Left ventricle myocardium inferior (tissue), 1 donor: ENCODE results near the gene STK32A. TPM values are rescaled to one million over a fixed set of nuclear protein-coding genes. Genes with fewer than 3 reads are reported as not detected.

Source experiments
- DNase-seq: peaks from one replicate; pipeline ENCODE4 v3.0.0-alpha.2; 2020
- H3K27ac ChIP-seq: fragments of 200-600 bp; replicated peaks from 2 replicates; pipeline ENCODE4 v1.8.0; 2021
- H3K27me3 ChIP-seq: fragments of 200-600 bp; 2 replicates; pipeline ENCODE4 v1.8.0; 2021; ENCODE audit warnings: low read depth
- H3K36me3 ChIP-seq: fragments of 200-600 bp; 2 replicates; pipeline ENCODE4 v1.8.0; 2021
- H3K4me1 ChIP-seq: fragments of 200-600 bp; 2 replicates; pipeline ENCODE4 v1.8.0; 2021
- H3K4me3 ChIP-seq: fragments of 200-600 bp; 2 replicates; pipeline ENCODE4 v1.8.0; 2021; ENCODE audit warnings: mild to moderate bottlenecking, moderate library complexity
- H3K9me3 ChIP-seq: fragments of 200-600 bp; replicated peaks from 2 replicates; pipeline ENCODE4 v1.8.0; 2021
- CTCF ChIP-seq: fragments of 200-600 bp; IDR thresholded peaks from 2 replicates; pipeline ENCODE4 v1.8.0; 2021; ENCODE audit warnings: antibody characterized with exemption, mild to moderate bottlenecking, borderline replicate concordance
- intact Hi-C: fragments of 100-400 bp; cut with micrococcal nuclease; formaldehyde crosslinking; loops from one replicate; pipeline ENCODE4 v1.11.0; 2022
- total RNA-seq: library from RNA; stranded (reverse); fragmentation: NEBNext Ultra II Directional; extraction: Animal tissue kit (Norgen Biotek cat#: 25700); gene quantifications from one replicate; pipeline ENCODE4 v1.2.1, GENCODE V29; 2021
- donor health status: DM: no; HTN: yes; CAD: no; lungs with severe emphysema.

The STK32A gene
- total RNA-seq, 1 donor from 2014 or later: 0.80 TPM

GRCh38 chr5:147193123-147193522, 41.7 kb upstream of the STK32A start:
- Histone ChIP-seq H3K9me3 (no peaks in the 10 kb centered on the region), H3K4me3 (no peak overlapping the region), H3K4me1 (no peaks in the 10 kb centered on the region), H3K36me3 (no peaks in the 10 kb centered on the region), H3K27me3 (peaks cover 28% of the 10 kb centered on the region), H3K27ac (no peak overlapping the region)
- no peak for TF ChIP-seq CTCF
- intact Hi-C loops: no loop called here
- no peak for DNase-seq

GRCh38 chr5:147200004-147200403, 34.8 kb upstream of the STK32A start:
- Histone ChIP-seq H3K4me1 (no peaks in the 10 kb centered on the region), H3K9me3 (peaks cover 6% of the 10 kb centered on the region), H3K27ac (no peak overlapping the region), H3K4me3 (no peak overlapping the region), H3K36me3 (no peaks in the 10 kb centered on the region), H3K27me3 (peaks cover 20% of the 10 kb centered on the region)
- intact Hi-C loops: no loop called here
- TF ChIP-seq CTCF: no peak
- no peak for DNase-seq

GRCh38 chr5:147203213-147203612, 31.6 kb upstream of the STK32A start:
- H3K9me3 ChIP-seq: peaks cover 7% of the 10 kb centered on the region
- intact Hi-C loops: no loop called here
- H3K4me3 ChIP-seq: no peak overlapping the region
- no peak overlapping the region for H3K27ac ChIP-seq
- H3K27me3 ChIP-seq: peaks cover 20% of the 10 kb centered on the region
- no peak for DNase-seq
- H3K36me3 ChIP-seq: no peaks in the 10 kb centered on the region
- H3K4me1 ChIP-seq: no peaks in the 10 kb centered on the region
- no peak for TF ChIP-seq CTCF

- Histone ChIP-seq H3K27ac (no peak overlapping the region), H3K9me3 (peaks cover 7% of the 10 kb centered on the region), H3K4me1 (no peaks in the 10 kb centered on the region), H3K27me3 (peaks cover 10% of the 10 kb centered on the region), H3K36me3 (no peaks in the 10 kb centered on the region), H3K4me3 (no peak overlapping the region)
- no peak for DNase-seq
- TF ChIP-seq CTCF: no peak
- intact Hi-C loops: no loop called here
Measured at GRCh38 chr5:147204576-147204975, 30.2 kb upstream of the STK32A start.

- intact Hi-C loops: no loop called here
- TF ChIP-seq CTCF: no peak
- Histone ChIP-seq H3K9me3 (peaks cover 7% of the 10 kb centered on the region), H3K36me3 (no peaks in the 10 kb centered on the region), H3K4me3 (no peak overlapping the region), H3K4me1 (no peaks in the 10 kb centered on the region), H3K27me3 (no peaks in the 10 kb centered on the region), H3K27ac (no peak overlapping the region)
- no peak for DNase-seq
Measured at GRCh38 chr5:147208134-147208533, 26.7 kb upstream of the STK32A start.
